Activated T-cell treated with anti-CD3 and anti-CD28 coated beads for 1 hour (primary cell): Measurements from ENCODE around the gene ZFYVE9.
A peak's percentile ranks its signal among the peaks of the same experiment; 100 is the strongest.

Experiments
- DNase-seq: peaks from one replicate; pipeline ENCODE4 v3.0.0-alpha.2; 2020; ENCODE audit warnings: low read depth

ZFYVE9 gene

GRCh38 chr1:52334906-52335528, 193.1 kb downstream of the ZFYVE9 start:
- no peak for DNase-seq

GRCh38 chr1:52337439-52337838, 195.6 kb downstream of the ZFYVE9 start:
- DNase-seq: no peak

- DNase-seq: no peak
These were observed 199.9 kb downstream of the ZFYVE9 start for GRCh38 chr1:52341655-52342260.

GRCh38 chr1:52343979-52344378, 202.1 kb downstream of the ZFYVE9 start:
- no peak for DNase-seq

GRCh38 chr1:52345252-52345651, 203.4 kb downstream of the ZFYVE9 start:
- DNase-seq: no peak

- no peak for DNase-seq
These were observed 204.8 kb downstream of the ZFYVE9 start for GRCh38 chr1:52346653-52347052.

GRCh38 chr1:52348704-52349300, 206.9 kb downstream of the ZFYVE9 start:
- no peak for DNase-seq

- DNase-seq: no peak
These were observed 210.8 kb downstream of the ZFYVE9 start for GRCh38 chr1:52352690-52353089.

GRCh38 chr1:52355436-52355835, 213.5 kb downstream of the ZFYVE9 start:
- no peak for DNase-seq

GRCh38 chr1:52355847-52356505, 214.1 kb downstream of the ZFYVE9 start:
- DNase-seq: no peak

GRCh38 chr1:52356818-52357355, 215.0 kb downstream of the ZFYVE9 start:
- no peak for DNase-seq

- no peak for DNase-seq
These were observed 215.5 kb downstream of the ZFYVE9 start for GRCh38 chr1:52357397-52357796.

GRCh38 chr1:52358851-52359497, 217.1 kb downstream of the ZFYVE9 start:
- DNase-seq: no peak

- DNase-seq: no peak
These were observed 218.0 kb downstream of the ZFYVE9 start for GRCh38 chr1:52359676-52360594.

GRCh38 chr1:52360595-52360968, 218.7 kb downstream of the ZFYVE9 start:
- DNase-seq: no peak

GRCh38 chr1:52364235-52364839, 222.4 kb downstream of the ZFYVE9 start:
- no peak for DNase-seq

GRCh38 chr1:52365071-52365745, 223.3 kb downstream of the ZFYVE9 start:
- no peak for DNase-seq

GRCh38 chr1:52365746-52366516, 224.0 kb downstream of the ZFYVE9 start, which contains the start of gene CC2D1B:
CC2D1B (minus strand) TSS chr1:52366205; CDS start chr1:52364620, 1,585 bp downstream.
- DNase-seq: peak; percentile 99

- DNase-seq: no peak
These were observed 224.6 kb downstream of the ZFYVE9 start for GRCh38 chr1:52366517-52366827.

- DNase-seq: no peak
These were observed 225.4 kb downstream of the ZFYVE9 start for GRCh38 chr1:52367272-52367671.
